ENCODE data around the gene CCL8.

GRCh38 chr17:34370997-34371395 lies 51.8 kb downstream of the CCL8 start:
- TF ChIP-seq GATA3 (IDR thresholded peaks at IDR 0.05; ENCODE audit: low read depth, low read length) = no peak
- no peak for TF ChIP-seq GATA2 (IDR thresholded peaks at IDR 0.05; ENCODE audit: low read depth, low read length)
